GM18858 (cell line): ENCODE measurements around the gene CCDC117.

ENCODE experiments used
- ATAC-seq: cut with Tn5 transposase; IDR thresholded peaks from one replicate; pipeline ENCODE4 v1.9.1; 2021; ENCODE audit not compliant: unreplicated experiment

The CCDC117 gene

GRCh38 chr22:28826921-28827320 is 54.4 kb downstream of the CCDC117 start:
- ATAC-seq = no peak

- peak; percentile 40 for ATAC-seq
These were observed 57.1 kb downstream of the CCDC117 start for GRCh38 chr22:28829358-28830181.

- ATAC-seq = no peak
These were observed 57.9 kb downstream of the CCDC117 start for GRCh38 chr22:28830441-28830840.

- ATAC-seq = no peak
These were observed 58.9 kb downstream of the CCDC117 start for GRCh38 chr22:28831140-28832072.

GRCh38 chr22:28832731-28833130 is 60.2 kb downstream of the CCDC117 start:
- ATAC-seq = no peak

- ATAC-seq = no peak
These were observed 60.9 kb downstream of the CCDC117 start for GRCh38 chr22:28833276-28833923.

- no peak for ATAC-seq
These were observed 63.2 kb downstream of the CCDC117 start for GRCh38 chr22:28835630-28836189.

- no peak for ATAC-seq
These were observed 65.1 kb downstream of the CCDC117 start for GRCh38 chr22:28837640-28838039.
